Suprapubic skin (tissue), 4 donors: ENCODE data around the gene MTIF3. TPM values are rescaled to one million over a fixed set of nuclear protein-coding genes. Genes with fewer than 3 reads are reported as not detected.

ENCODE experiments used
- DNase-seq, 2 donors: peaks; one replicate each; pipeline ENCODE4 v3.0.0-alpha.2; 2019; ENCODE audit warnings: low spot score in 2 of 2
- H3K27ac ChIP-seq: fragments of 200-600 bp; sonication (generic); one replicate; pipeline ENCODE4 v1.5.1; 2019
- H3K27me3 ChIP-seq: fragments of 200-600 bp; sonication (generic); one replicate; pipeline ENCODE4 v1.5.1; 2019
- H3K36me3 ChIP-seq: fragments of 200-600 bp; sonication (generic); one replicate; pipeline ENCODE4 v1.5.1; 2019
- H3K4me1 ChIP-seq: fragments of 200-600 bp; sonication (generic); one replicate; pipeline ENCODE4 v1.5.1; 2019
- H3K4me3 ChIP-seq: fragments of 200-600 bp; sonication (generic); one replicate; pipeline ENCODE4 v1.5.1; 2019; ENCODE audit warnings: mild to moderate bottlenecking
- H3K9me3 ChIP-seq: fragments of 200-600 bp; sonication (generic); one replicate; pipeline ENCODE4 v1.5.1; 2019
- CTCF ChIP-seq, 2 donors: fragments of 200-600 bp in 1 of 2; fragments of 450-650 bp in 1 of 2; sonication (generic) in 1 of 2; IDR thresholded peaks; one replicate each; pipeline ENCODE4 v1.5.1; 2016 to 2019; ENCODE audit warnings: antibody characterized with exemption in 2 of 2, mild to moderate bottlenecking in 1 of 2, moderate library complexity in 1 of 2
- EP300 ChIP-seq: sonication (generic); formaldehyde crosslinking; IDR thresholded peaks from one replicate; pipeline ENCODE4 v1.6.1; 2017; ENCODE audit warnings: antibody characterized with exemption
- POLR2A ChIP-seq, 2 donors: fragments of 450-650 bp; IDR thresholded peaks; one replicate each; pipeline ENCODE4 v1.6.1; 2017; ENCODE audit warnings: antibody characterized with exemption in 2 of 2, mild to moderate bottlenecking in 2 of 2, moderate library complexity in 2 of 2
- POLR2AphosphoS5 ChIP-seq, 3 donors: sonication (generic); formaldehyde crosslinking; IDR thresholded peaks; one replicate each; pipeline ENCODE4 v1.6.1; 2017; ENCODE audit warnings: antibody characterized with exemption in 3 of 3
- WGBS: methylation state at CpG from one replicate; pipeline ENCODE4 v1.1.5; 2018; 5-methylcytosine and 5-hydroxymethylcytosine counted together
- total RNA-seq, 4 donors: library from RNA; depleted of rRNA; stranded (reverse); fragments of >200 nt; gene quantifications; one replicate each; pipeline ENCODE4 v1.1.0, GENCODE V29; 2016

The MTIF3 gene
- total RNA-seq = 10 to 100 TPM; 42.1 to 66.9 (median 48.0) TPM

- H3K4me3 ChIP-seq = peak within 1 kb of the TSS; percentile 95
- no peaks in the 10 kb centered on the region for H3K36me3 ChIP-seq
- peak in 1 of 2 donors; percentile 60 for TF ChIP-seq POLR2A (IDR thresholded peaks at IDR 0.05)
- TF ChIP-seq POLR2AphosphoS5 (IDR thresholded peaks at IDR 0.05) = peak in 2 of 3 donors; percentile 65 to 91
- TF ChIP-seq EP300 = no peak
- WGBS = under 1% methylated on average over 56 of the region's 81 CpGs
- H3K27ac ChIP-seq = peak within 1 kb of the TSS; percentile 99
- DNase-seq = peak; percentile 96 to 97
- H3K4me1 ChIP-seq = peaks cover 37% of the 10 kb centered on the region
- H3K27me3 ChIP-seq = no peaks in the 10 kb centered on the region
- no peaks in the 10 kb centered on the region for H3K9me3 ChIP-seq
Observed at GRCh38 chr13:27449936-27450828, at the start of gene MTIF3. Gene MTIF3 (minus strand): TSS chr13:27450564. CDS start chr13:27440448, 10,116 bp downstream.

- 87% methylated on average over 11 of the region's 11 CpGs for WGBS
- TF ChIP-seq CTCF (IDR thresholded peaks at IDR 0.05) (no peak), EP300 (no peak), POLR2AphosphoS5 (IDR thresholded peaks at IDR 0.05) (no peak), POLR2A (IDR thresholded peaks at IDR 0.05) (no peak)
- no peak overlapping the region for H3K27ac ChIP-seq
- no peak overlapping the region for H3K4me3 ChIP-seq
- no peak for DNase-seq
- H3K9me3 ChIP-seq = no peaks in the 10 kb centered on the region
- H3K4me1 ChIP-seq = no peaks in the 10 kb centered on the region
- H3K36me3 ChIP-seq = no peaks in the 10 kb centered on the region
- peaks cover 3% of the 10 kb centered on the region for H3K27me3 ChIP-seq
Observed at GRCh38 chr13:27497563-27498230, 47.3 kb upstream of the MTIF3 start.

- H3K36me3 ChIP-seq = no peaks in the 10 kb centered on the region
- H3K27me3 ChIP-seq = no peaks in the 10 kb centered on the region
- H3K27ac ChIP-seq = no peak overlapping the region
- TF ChIP-seq POLR2A (IDR thresholded peaks at IDR 0.05) (no peak), EP300 (no peak), POLR2AphosphoS5 (IDR thresholded peaks at IDR 0.05) (no peak), CTCF (IDR thresholded peaks at IDR 0.05) (no peak)
- no peak overlapping the region for H3K4me3 ChIP-seq
- H3K9me3 ChIP-seq = no peaks in the 10 kb centered on the region
- no peaks in the 10 kb centered on the region for H3K4me1 ChIP-seq
- DNase-seq = no peak
- WGBS = 87% methylated on average over 10 of the region's 10 CpGs
Observed at GRCh38 chr13:27496536-27497273, 46.3 kb upstream of the MTIF3 start.

- no peaks in the 10 kb centered on the region for H3K36me3 ChIP-seq
- TF ChIP-seq POLR2A (IDR thresholded peaks at IDR 0.05) (no peak), POLR2AphosphoS5 (IDR thresholded peaks at IDR 0.05) (no peak), CTCF (IDR thresholded peaks at IDR 0.05) (no peak), EP300 (no peak)
- no peaks in the 10 kb centered on the region for H3K27me3 ChIP-seq
- H3K4me3 ChIP-seq = no peak overlapping the region
- no peaks in the 10 kb centered on the region for H3K9me3 ChIP-seq
- H3K4me1 ChIP-seq = no peaks in the 10 kb centered on the region
- H3K27ac ChIP-seq = no peak overlapping the region
- DNase-seq = peak in 1 of 2 donors; percentile 40
- 74% methylated on average over 4 of the region's 4 CpGs for WGBS
Observed at GRCh38 chr13:27496006-27496405, 45.6 kb upstream of the MTIF3 start.

- TF ChIP-seq EP300 (no peak), POLR2AphosphoS5 (IDR thresholded peaks at IDR 0.05) (no peak), POLR2A (IDR thresholded peaks at IDR 0.05) (no peak), CTCF (IDR thresholded peaks at IDR 0.05) (no peak)
- no peak overlapping the region for H3K4me3 ChIP-seq
- H3K4me1 ChIP-seq = no peaks in the 10 kb centered on the region
- H3K9me3 ChIP-seq = no peaks in the 10 kb centered on the region
- no peak for DNase-seq
- H3K36me3 ChIP-seq = no peaks in the 10 kb centered on the region
- H3K27ac ChIP-seq = no peak overlapping the region
- 57% methylated on average over 3 of the region's 3 CpGs for WGBS
- no peaks in the 10 kb centered on the region for H3K27me3 ChIP-seq
Observed at GRCh38 chr13:27495551-27495950, 45.2 kb upstream of the MTIF3 start.
